Neural progenitor cell (in vitro differentiated cells): ENCODE results near the gene FRMD5.

Source experiments
- EZH2 ChIP-seq: fragments of 200-600 bp; sonication (generic); IDR thresholded peaks from 2 replicates; pipeline ENCODE4 v1.6.1; 2017; ENCODE audit warnings: antibody characterized with exemption, mild to moderate bottlenecking, moderate library complexity
- EZH2phosphoT487 ChIP-seq: fragments of 200-600 bp; sonication (generic); IDR thresholded peaks from 2 replicates; pipeline ENCODE4 v1.6.1; 2017; ENCODE audit warnings: antibody characterized with exemption
- TF ChIP-seq, protein P1 (sequence below): fragments of 200-600 bp; sonication (generic); IDR thresholded peaks from 2 replicates; pipeline ENCODE4 v1.5.1; 2017; ENCODE audit warnings: antibody characterized with exemption, mild to moderate bottlenecking

DNA sequence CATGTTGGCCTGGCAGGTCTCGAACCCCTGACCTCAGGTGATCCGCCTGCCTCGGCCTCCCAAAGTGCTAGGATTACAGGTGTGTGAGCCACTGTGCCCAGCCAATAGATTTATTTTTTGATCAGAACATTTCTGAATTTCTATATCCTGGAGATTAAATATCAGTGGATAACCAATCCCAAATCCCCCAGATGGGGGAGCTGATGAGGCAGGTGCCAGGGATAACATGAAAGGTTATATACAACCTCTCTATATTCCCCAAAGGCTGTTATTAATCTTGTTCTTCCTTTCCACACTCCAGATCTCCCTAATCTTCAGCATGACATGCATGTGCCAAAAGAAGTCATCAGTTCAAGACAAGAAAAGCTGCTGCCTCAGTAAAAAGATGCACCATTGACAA is 256.0 kb downstream of the FRMD5 start:
- TF ChIP-seq, protein P1, sequence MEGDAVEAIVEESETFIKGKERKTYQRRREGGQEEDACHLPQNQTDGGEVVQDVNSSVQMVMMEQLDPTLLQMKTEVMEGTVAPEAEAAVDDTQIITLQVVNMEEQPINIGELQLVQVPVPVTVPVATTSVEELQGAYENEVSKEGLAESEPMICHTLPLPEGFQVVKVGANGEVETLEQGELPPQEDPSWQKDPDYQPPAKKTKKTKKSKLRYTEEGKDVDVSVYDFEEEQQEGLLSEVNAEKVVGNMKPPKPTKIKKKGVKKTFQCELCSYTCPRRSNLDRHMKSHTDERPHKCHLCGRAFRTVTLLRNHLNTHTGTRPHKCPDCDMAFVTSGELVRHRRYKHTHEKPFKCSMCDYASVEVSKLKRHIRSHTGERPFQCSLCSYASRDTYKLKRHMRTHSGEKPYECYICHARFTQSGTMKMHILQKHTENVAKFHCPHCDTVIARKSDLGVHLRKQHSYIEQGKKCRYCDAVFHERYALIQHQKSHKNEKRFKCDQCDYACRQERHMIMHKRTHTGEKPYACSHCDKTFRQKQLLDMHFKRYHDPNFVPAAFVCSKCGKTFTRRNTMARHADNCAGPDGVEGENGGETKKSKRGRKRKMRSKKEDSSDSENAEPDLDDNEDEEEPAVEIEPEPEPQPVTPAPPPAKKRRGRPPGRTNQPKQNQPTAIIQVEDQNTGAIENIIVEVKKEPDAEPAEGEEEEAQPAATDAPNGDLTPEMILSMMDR, result peak; percentile 55
- TF ChIP-seq EZH2phosphoT487 (no peak), EZH2 (no peak)
